ENCODE results near the gene CSNK1D. TPM values are rescaled to one million over a fixed set of nuclear protein-coding genes. Genes with fewer than 3 reads are reported as not detected.

The CSNK1D gene
- total RNA-seq, 1 experiment from 2014 or later = 111 TPM

DNA sequence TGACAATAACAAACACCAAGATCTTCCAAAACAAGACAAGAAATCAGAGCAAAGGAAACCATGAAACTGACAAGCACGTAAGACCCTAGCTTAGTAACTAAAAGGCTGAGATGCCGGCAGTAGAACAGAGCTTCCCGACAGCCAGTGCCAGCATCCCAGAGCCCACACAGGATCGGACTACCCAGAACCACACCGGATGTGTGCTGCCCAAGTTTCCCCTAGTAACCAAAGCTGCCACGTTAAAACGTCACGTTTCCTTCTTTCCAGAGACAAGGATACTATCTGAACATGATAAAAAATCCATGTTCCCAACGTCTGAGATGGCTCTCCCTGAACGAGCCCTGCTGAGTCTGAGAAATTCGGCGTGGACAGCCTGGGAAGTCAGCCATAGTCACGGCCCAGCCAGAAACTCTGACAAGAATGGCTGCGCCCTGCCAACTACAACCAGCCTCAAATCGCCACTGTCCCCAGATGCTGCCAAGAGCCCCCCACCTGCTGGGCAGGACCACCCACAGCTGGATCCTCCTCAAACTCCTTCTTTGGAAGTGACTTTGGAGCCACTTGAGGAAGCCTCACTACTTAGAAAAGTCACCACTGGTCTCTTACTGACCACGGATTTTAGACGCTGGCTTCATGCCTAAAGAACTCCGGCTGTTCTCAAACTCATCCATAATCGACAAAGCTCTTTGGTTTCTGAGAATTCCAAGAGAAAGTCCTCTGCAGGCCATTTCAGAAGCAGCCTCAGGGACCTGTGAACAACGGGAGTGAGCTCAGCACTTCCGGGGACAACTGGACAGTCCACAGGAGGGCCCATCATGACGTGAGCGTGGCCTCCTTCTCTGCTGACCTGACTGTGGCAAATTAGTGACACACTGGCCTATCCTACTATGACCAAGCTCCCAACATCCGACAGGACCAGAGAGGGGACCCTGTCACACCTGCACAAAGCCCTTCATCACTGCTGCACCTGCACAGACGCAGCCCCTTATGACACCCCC lies 77.5 kb downstream of the CSNK1D start:
- DNase-seq (ENCODE audit: low spot score) (no peak), ATAC-seq (no peak)
- H3K36me3 Mint-ChIP-seq = peaks cover 14% of the 10 kb centered on the region
- CTCF ChIA-PET = interaction anchor here (0.9 to 1.1 kb wide), 2 partner anchors 10 to 42 kb away, joined by 3 to 4 read pairs; no protein-coding TSS in a partner anchor
- no peaks in the 10 kb centered on the region for H3K4me1 Mint-ChIP-seq
- POLR2A ChIA-PET = no interaction called here
- no peaks in the 10 kb centered on the region for H3K9me3 Mint-ChIP-seq
- TF ChIP-seq FOXK1 (CRISPR knock-in tag; IDR thresholded peaks at IDR 0.05) (no peak), SOX15 (CRISPR knock-in tag; IDR thresholded peaks at IDR 0.05) (no peak), GRHL2 (CRISPR knock-in tag; IDR thresholded peaks at IDR 0.05; ENCODE audit: insufficient replicate concordance, severe bottlenecking) (no peak), NFATC4 (CRISPR knock-in tag; IDR thresholded peaks at IDR 0.05) (no peak), ETV6 (CRISPR knock-in tag; IDR thresholded peaks at IDR 0.05) (no peak), ZBTB43 (CRISPR knock-in tag; IDR thresholded peaks at IDR 0.05) (no peak), ZNF232 (CRISPR knock-in tag; IDR thresholded peaks at IDR 0.05) (no peak), SMAD3 (CRISPR knock-in tag; IDR thresholded peaks at IDR 0.05; ENCODE audit: borderline replicate concordance) (no peak), ARID4B (CRISPR knock-in tag; IDR thresholded peaks at IDR 0.05; ENCODE audit: borderline replicate concordance) (no peak), ELF4 (CRISPR knock-in tag; IDR thresholded peaks at IDR 0.05; ENCODE audit: low read depth) (no peak), CREB1 (CRISPR knock-in tag; IDR thresholded peaks at IDR 0.05) (no peak), TEAD4 (CRISPR knock-in tag; IDR thresholded peaks at IDR 0.05) (no peak), E2F5 (CRISPR knock-in tag; IDR thresholded peaks at IDR 0.05) (no peak), FOXJ3 (CRISPR knock-in tag; IDR thresholded peaks at IDR 0.05; ENCODE audit: borderline replicate concordance) (no peak), JUN (CRISPR knock-in tag; IDR thresholded peaks at IDR 0.05) (no peak), ZNF416 (CRISPR knock-in tag; IDR thresholded peaks at IDR 0.05) (no peak), ZNF671 (CRISPR knock-in tag; IDR thresholded peaks at IDR 0.05) (no peak)
- H3K27me3 Mint-ChIP-seq (ENCODE audit: low read depth) = no peaks in the 10 kb centered on the region
- H3K27ac Mint-ChIP-seq = no peak overlapping the region
- no peak overlapping the region for H3K4me3 Mint-ChIP-seq

- no peak for DNase-seq (ENCODE audit: low spot score)
- Mint-ChIP-seq H3K36me3 (peaks cover 14% of the 10 kb centered on the region), H3K4me3 (no peak overlapping the region), H3K9me3 (no peaks in the 10 kb centered on the region), H3K4me1 (no peaks in the 10 kb centered on the region), H3K27ac (no peak overlapping the region), H3K27me3 (ENCODE audit: low read depth) (no peaks in the 10 kb centered on the region)
- ChIA-PET POLR2A (no interaction called here), CTCF (interaction anchor here (0.6 to 1.1 kb wide), 3 partner anchors 11 to 164 kb away, joined by 3 to 4 read pairs (median 4); no protein-coding TSS in a partner anchor)
- ATAC-seq = no peak
- TF ChIP-seq CREM (CRISPR knock-in tag; IDR thresholded peaks at IDR 0.05) = no peak
- no peak for TF ChIP-seq EMX1 (CRISPR knock-in tag; IDR thresholded peaks at IDR 0.05)
- no peak for TF ChIP-seq IRF2 (CRISPR knock-in tag; IDR thresholded peaks at IDR 0.05; ENCODE audit: borderline replicate concordance, low read depth)
- TF ChIP-seq ZNF232 (CRISPR knock-in tag; IDR thresholded peaks at IDR 0.05) = no peak
- TF ChIP-seq, protein P1, sequence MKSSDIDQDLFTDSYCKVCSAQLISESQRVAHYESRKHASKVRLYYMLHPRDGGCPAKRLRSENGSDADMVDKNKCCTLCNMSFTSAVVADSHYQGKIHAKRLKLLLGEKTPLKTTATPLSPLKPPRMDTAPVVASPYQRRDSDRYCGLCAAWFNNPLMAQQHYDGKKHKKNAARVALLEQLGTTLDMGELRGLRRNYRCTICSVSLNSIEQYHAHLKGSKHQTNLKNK (CRISPR knock-in tag; IDR thresholded peaks at IDR 0.05) = no peak
- TF ChIP-seq ZNF263 (CRISPR knock-in tag; IDR thresholded peaks at IDR 0.05; ENCODE audit: low read depth) = no peak
- no peak for TF ChIP-seq NR2C2 (CRISPR knock-in tag; IDR thresholded peaks at IDR 0.05)
- no peak for TF ChIP-seq E2F4 (CRISPR knock-in tag; IDR thresholded peaks at IDR 0.05; ENCODE audit: borderline replicate concordance, low read depth)
- no peak for TF ChIP-seq USF2 (CRISPR knock-in tag; IDR thresholded peaks at IDR 0.05)
- no peak for TF ChIP-seq SMAD4 (CRISPR knock-in tag; IDR thresholded peaks at IDR 0.05)
Measured at GRCh38 chr17:82194765-82195164, 78.7 kb downstream of the CSNK1D start.
